A549 (cell line): ENCODE measurements around the gene FXR2.

Experiments
- CEBPB ChIP-seq, 2 experiments: fragments of >200 bp in 1 of 2; sonication (Bioruptor Twin) in 1 of 2; formaldehyde crosslinking in 1 of 2; IDR thresholded peaks; 2 replicates each; pipeline ENCODE4 v1.6.1; 2012 to 2016
- NFE2L2 ChIP-seq: fragments of 150-350 bp; conservative IDR thresholded peaks from 2 replicates; pipeline ENCODE4 v1.6.1; 2014; ENCODE audit warnings: low read length
- POLR2AphosphoS2 ChIP-seq: conservative IDR thresholded peaks from 2 replicates; pipeline ENCODE4 v1.6.1; 2012; ENCODE audit warnings: low read length, improper control_type of control experiment, inconsistent platforms
- SMC3 ChIP-seq: fragments of >200 bp; sonication (Bioruptor Twin); formaldehyde crosslinking; IDR thresholded peaks from 3 replicates; pipeline ENCODE4 v1.6.1; 2018; ENCODE audit warnings: inconsistent platforms

- no peak for TF ChIP-seq CEBPB (IDR thresholded peaks at IDR 0.05)
- no peak for TF ChIP-seq NFE2L2
- no peak for TF ChIP-seq POLR2AphosphoS2
- no peak for TF ChIP-seq SMC3
Measured at GRCh38 chr17:7562208-7562605, 52.5 kb downstream of the FXR2 start.
